GM18508 (cell line): ENCODE data around the gene MIDN.

Experiments used
- ATAC-seq: cut with Tn5 transposase; IDR thresholded peaks from one replicate; pipeline ENCODE4 v1.9.1; 2021; ENCODE audit warnings: moderate number of reproducible peaks; ENCODE audit not compliant: insufficient read depth, unreplicated experiment

The MIDN gene

GRCh38 chr19:1220477-1220930 lies 27.9 kb upstream of the MIDN start:
- no peak for ATAC-seq

- ATAC-seq, result no peak
Measured at GRCh38 chr19:1220976-1221903, 27.1 kb upstream of the MIDN start.

- no peak for ATAC-seq
Measured at GRCh38 chr19:1221904-1222255, 26.5 kb upstream of the MIDN start.

- no peak for ATAC-seq
Measured at GRCh38 chr19:1222394-1222793, 26.0 kb upstream of the MIDN start.

GRCh38 chr19:1223018-1223855 lies 25.1 kb upstream of the MIDN start:
- no peak for ATAC-seq

- ATAC-seq, result no peak
Measured at GRCh38 chr19:1224047-1224825, 24.1 kb upstream of the MIDN start.

- ATAC-seq, result no peak
Measured at GRCh38 chr19:1224847-1225246, 23.5 kb upstream of the MIDN start.

GRCh38 chr19:1225440-1226226 lies 22.8 kb upstream of the MIDN start:
- ATAC-seq, result no peak

GRCh38 chr19:1226227-1226518 lies 22.2 kb upstream of the MIDN start:
- ATAC-seq, result no peak

GRCh38 chr19:1226522-1227303 lies 21.7 kb upstream of the MIDN start:
- ATAC-seq, result no peak

GRCh38 chr19:1227304-1228054 lies 20.9 kb upstream of the MIDN start:
- no peak for ATAC-seq

- ATAC-seq, result no peak
Measured at GRCh38 chr19:1228161-1228957, 20.0 kb upstream of the MIDN start.

- no peak for ATAC-seq
Measured at GRCh38 chr19:1229056-1229923, 19.1 kb upstream of the MIDN start.

- ATAC-seq, result no peak
Measured at GRCh38 chr19:1229924-1230782, 18.2 kb upstream of the MIDN start.

- ATAC-seq, result no peak
Measured at GRCh38 chr19:1230783-1231489, 17.4 kb upstream of the MIDN start.
